ENCODE data around the gene WHAMM.

- no peak for TF ChIP-seq POLR2A (IDR thresholded peaks at IDR 0.05)
- no peak for TF ChIP-seq CTCF (IDR thresholded peaks at IDR 0.05)
Observed at GRCh38 chr15:82774496-82774895, 34.9 kb upstream of the WHAMM start.
